CD4-positive, alpha-beta T cell treated with Interleukin-1 beta for 1 hour (primary cell): ENCODE data around the gene C4orf50.

Source experiments
- DNase-seq, 2 donors: peaks; one replicate each; pipeline ENCODE4 v3.0.0-alpha.2; 2020 to 2022

The C4orf50 gene

GRCh38 chr4:6043188-6043587 lies 25.0 kb upstream of the C4orf50 start:
- DNase-seq, result no peak

GRCh38 chr4:6042293-6043063 lies 24.2 kb upstream of the C4orf50 start:
- no peak for DNase-seq

- DNase-seq, result no peak
These were observed 23.6 kb upstream of the C4orf50 start for GRCh38 chr4:6041800-6042199.

GRCh38 chr4:6038711-6039110 lies 20.5 kb upstream of the C4orf50 start:
- no peak for DNase-seq

GRCh38 chr4:6035786-6036185 lies 17.6 kb upstream of the C4orf50 start:
- no peak for DNase-seq

GRCh38 chr4:6033381-6033780 lies 15.2 kb upstream of the C4orf50 start:
- no peak for DNase-seq

GRCh38 chr4:6032249-6033244 lies 14.3 kb upstream of the C4orf50 start:
- DNase-seq, result no peak

- no peak for DNase-seq
These were observed 13.6 kb upstream of the C4orf50 start for GRCh38 chr4:6031846-6032245.

GRCh38 chr4:6030679-6031078 lies 12.4 kb upstream of the C4orf50 start:
- no peak for DNase-seq

- DNase-seq, result no peak
These were observed 11.0 kb upstream of the C4orf50 start for GRCh38 chr4:6029254-6029653.

- DNase-seq, result no peak
These were observed 9.9 kb upstream of the C4orf50 start for GRCh38 chr4:6028168-6028567.

- DNase-seq, result no peak
These were observed 9.2 kb upstream of the C4orf50 start for GRCh38 chr4:6027392-6027791.

GRCh38 chr4:6024313-6024960 lies 6.2 kb upstream of the C4orf50 start:
- no peak for DNase-seq

GRCh38 chr4:6023731-6024130 lies 5.5 kb upstream of the C4orf50 start:
- DNase-seq, result no peak

GRCh38 chr4:6022607-6023288 lies 4.5 kb upstream of the C4orf50 start:
- no peak for DNase-seq

- no peak for DNase-seq
These were observed 3.8 kb upstream of the C4orf50 start for GRCh38 chr4:6021831-6022606.

- no peak for DNase-seq
These were observed 2.4 kb upstream of the C4orf50 start for GRCh38 chr4:6020613-6021012.

- DNase-seq, result peak in 1 of 2 donors; percentile 25
These were observed 1.4 kb upstream of the C4orf50 start for GRCh38 chr4:6019316-6020263.

- DNase-seq, result no peak
These were observed 431 bp downstream of the C4orf50 start for GRCh38 chr4:6017800-6018199.

- no peak for DNase-seq
These were observed 1.2 kb downstream of the C4orf50 start for GRCh38 chr4:6017030-6017429.

GRCh38 chr4:6013564-6013963 lies 4.7 kb downstream of the C4orf50 start:
- no peak for DNase-seq
